Naive thymus-derived CD8-positive, alpha-beta T cell (primary cell): ENCODE results near the gene FBXW12. TPM values are rescaled to one million over a fixed set of nuclear protein-coding genes. Genes with fewer than 3 reads are reported as not detected.
A peak's percentile ranks its signal among the peaks of the same experiment; 100 is the strongest.

ENCODE experiments used
- ATAC-seq, 2 donors: fragments of 150-1000 bp; cut with Tn5 transposase in 1 of 2; sonication (Bioruptor Pico), chemical (Tn5 transposase) in 1 of 2; 1 replicate in 1 of 2; 2 replicates in 1 of 2; pipeline ENCODE4 v1.10.0; 2021; ENCODE audit warnings: mild to moderate bottlenecking in 2 of 2, moderate library complexity in 2 of 2
- POLR2A ChIA-PET: fragments of 350-600 bp; sonication (Branson Sonifier 250); formaldehyde crosslinking; loops from one replicate; lab custom pipeline; 2021; ENCODE audit warnings: antibody characterized with exemption; lab: Charles Lee
- DNase-seq, 10 donors: peaks; one replicate each; pipeline versions ENCODE4 v3.0.0 to v3.0.0-alpha.2; 2020 to 2022
- H3K27ac Mint-ChIP-seq, 10 donors: one replicate each; pipeline ENCODE4 v1.8.0; 2020 to 2022; ENCODE audit warnings: mild to moderate bottlenecking in 10 of 10, mixed read lengths in 10 of 10, moderate library complexity in 4 of 10, inconsistent platforms in 1 of 10
- H3K27me3 Mint-ChIP-seq, 5 donors: one replicate each; pipeline ENCODE4 v1.8.0; 2021 to 2022; ENCODE audit warnings: mixed read lengths in 5 of 5
- H3K36me3 Mint-ChIP-seq, 3 donors: one replicate each; pipeline ENCODE4 v1.8.0; 2020 to 2022; ENCODE audit warnings: mixed read lengths in 3 of 3, mild to moderate bottlenecking in 2 of 3, inconsistent platforms in 1 of 3
- H3K4me1 Mint-ChIP-seq, 4 donors: one replicate each; pipeline ENCODE4 v1.8.0; 2021 to 2022; ENCODE audit warnings: mixed read lengths in 4 of 4
- H3K4me3 Mint-ChIP-seq, 10 donors: one replicate each; pipeline ENCODE4 v1.8.0; 2020 to 2022; ENCODE audit warnings: mild to moderate bottlenecking in 10 of 10, mixed read lengths in 10 of 10, moderate library complexity in 6 of 10, inconsistent platforms in 1 of 10
- H3K9me3 Mint-ChIP-seq, 9 donors: one replicate each; pipeline ENCODE4 v1.8.0; 2020 to 2022; ENCODE audit warnings: mixed read lengths in 9 of 9, mild to moderate bottlenecking in 3 of 9, inconsistent platforms in 1 of 9, moderate library complexity in 1 of 9
- polyA plus RNA-seq, 3 donors: library from polyadenylated mRNA; unstranded; fragments of 300-500 nt; fragmentation: Illumina TruSeq; gene quantifications; one replicate each; pipeline ENCODE4 v1.2.3, GENCODE V29; 2021
- total RNA-seq, 8 experiments: library from RNA in 2 of 8; stranded (reverse) in 2 of 8; gene quantifications; one replicate each; pipeline ENCODE4 v1.2.3 and lab custom pipeline; 2021 to 2026

FBXW12 gene
- total and polyA plus RNA-seq, 5 experiments from 2014 or later, result not detected

- H3K27ac Mint-ChIP-seq, result peak overlapping the region in 2 of 10 donors; percentile 24 to 68
- no peaks in the 10 kb centered on the region for H3K27me3 Mint-ChIP-seq
Observed at GRCh38 chr3:48422681-48423080, 50.7 kb downstream of the FBXW12 start.

DNA sequence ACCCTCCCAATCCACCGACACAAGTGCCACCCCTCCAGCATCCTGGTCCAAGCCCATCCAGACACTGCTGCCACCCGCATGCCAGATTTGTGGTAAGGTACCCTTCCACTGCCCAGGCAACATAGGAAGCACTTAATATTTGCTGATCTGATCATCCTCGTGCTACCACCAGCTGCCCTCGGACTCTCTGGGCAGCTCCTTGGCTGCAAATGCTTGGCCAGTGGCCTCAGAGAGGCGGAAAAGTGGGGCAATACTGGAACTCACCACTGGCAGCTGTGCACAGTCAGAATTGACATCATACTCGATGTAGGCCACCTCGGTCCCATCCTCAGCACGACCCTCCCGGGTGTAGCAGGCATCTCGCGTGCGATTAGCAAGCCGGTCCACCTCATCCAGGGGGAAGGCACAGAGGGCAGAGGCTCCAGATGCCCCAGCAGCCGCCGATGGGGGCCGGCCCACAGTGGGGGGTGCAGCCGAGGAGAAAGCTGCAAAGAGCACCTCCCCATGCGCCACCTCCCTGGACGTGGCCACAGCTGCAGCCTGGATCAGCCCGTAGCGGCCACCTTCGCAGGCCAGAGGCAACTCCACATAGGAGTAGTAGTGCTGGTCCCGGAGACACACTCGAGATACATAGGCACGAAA is 51.3 kb downstream of the FBXW12 start:
- DNase-seq, result no peak
- H3K9me3 Mint-ChIP-seq, result no peaks in the 10 kb centered on the region
- peaks cover 0 to 7% (median 5%) of the 10 kb centered on the region in 4 donors for H3K4me1 Mint-ChIP-seq
- H3K36me3 Mint-ChIP-seq, result no peaks in the 10 kb centered on the region
- H3K4me3 Mint-ChIP-seq, result no peak overlapping the region
- POLR2A ChIA-PET, result no interaction called here
- H3K27me3 Mint-ChIP-seq, result no peaks in the 10 kb centered on the region
- no peak for ATAC-seq
- peak overlapping the region in 1 of 10 donors; percentile 24 for H3K27ac Mint-ChIP-seq

More at GRCh38 chr3:48422681-48423080, 50.7 kb downstream of the FBXW12 start:
- peaks cover 0 to 7% (median 5%) of the 10 kb centered on the region in 4 donors for H3K4me1 Mint-ChIP-seq
- DNase-seq (no peak), ATAC-seq (no peak)
- H3K9me3 Mint-ChIP-seq, result no peaks in the 10 kb centered on the region
- no peaks in the 10 kb centered on the region for H3K36me3 Mint-ChIP-seq
- POLR2A ChIA-PET, result no interaction called here
- no peak overlapping the region for H3K4me3 Mint-ChIP-seq

- H3K9me3 Mint-ChIP-seq, result no peaks in the 10 kb centered on the region
- no peaks in the 10 kb centered on the region for H3K27me3 Mint-ChIP-seq
- no peaks in the 10 kb centered on the region for H3K36me3 Mint-ChIP-seq
- H3K4me3 Mint-ChIP-seq, result no peak overlapping the region
- ATAC-seq (no peak), DNase-seq (no peak)
- H3K4me1 Mint-ChIP-seq, result peaks cover 0 to 7% (median 6%) of the 10 kb centered on the region in 4 donors
- POLR2A ChIA-PET, result interaction anchor here (0.6 kb wide), 1 partner anchor 53 kb away, joined by 4 read pairs; no protein-coding TSS in a partner anchor
- H3K27ac Mint-ChIP-seq, result no peak overlapping the region
Observed at GRCh38 chr3:48423883-48424695, 52.1 kb downstream of the FBXW12 start.

GRCh38 chr3:48425281-48425812 is 53.3 kb downstream of the FBXW12 start:
- peak overlapping the region in 1 of 10 donors; percentile 18 for H3K27ac Mint-ChIP-seq
- H3K9me3 Mint-ChIP-seq, result no peaks in the 10 kb centered on the region
- POLR2A ChIA-PET, result no interaction called here
- H3K27me3 Mint-ChIP-seq, result peaks cover 0 to 2% (median 0%) of the 10 kb centered on the region in 5 donors
- H3K4me1 Mint-ChIP-seq, result peaks cover 4 to 14% (median 10%) of the 10 kb centered on the region in 4 donors
- no peak overlapping the region for H3K4me3 Mint-ChIP-seq
- DNase-seq (peak in 1 of 10 donors; percentile 55), ATAC-seq (no peak)
- H3K36me3 Mint-ChIP-seq, result no peaks in the 10 kb centered on the region

DNA sequence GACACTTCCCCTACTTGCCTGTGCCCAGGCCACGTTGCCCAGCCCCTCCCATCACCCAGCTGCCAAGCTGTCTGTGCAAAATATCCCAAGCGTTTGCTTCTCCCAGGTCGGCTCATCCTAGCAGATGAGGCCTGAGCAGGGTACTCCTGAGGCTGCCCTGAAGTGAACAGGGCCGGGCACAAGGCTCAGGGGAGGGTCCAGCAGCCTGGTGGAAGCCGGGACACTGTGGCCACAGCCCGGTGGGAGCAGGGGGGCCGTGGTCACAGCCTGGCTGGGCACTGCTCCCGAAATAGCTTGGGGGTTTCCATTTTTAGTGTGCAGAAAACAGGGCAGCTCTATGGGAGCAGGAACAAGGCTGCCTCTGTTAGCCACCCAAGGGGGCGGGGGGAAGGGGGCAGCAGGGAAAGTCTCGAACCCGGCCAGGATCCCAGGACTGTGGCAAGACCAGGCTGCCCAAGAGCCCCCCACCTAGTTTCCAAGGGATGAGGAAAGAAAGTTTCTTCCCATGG is 54.4 kb downstream of the FBXW12 start:
- H3K27me3 Mint-ChIP-seq, result peaks cover 0 to 2% (median 0%) of the 10 kb centered on the region in 5 donors
- no peaks in the 10 kb centered on the region for H3K36me3 Mint-ChIP-seq
- POLR2A ChIA-PET, result no interaction called here
- no peaks in the 10 kb centered on the region for H3K9me3 Mint-ChIP-seq
- peak in 1 of 10 donors; percentile 23 for DNase-seq
- ATAC-seq, result no peak
- peaks cover 7 to 18% (median 13%) of the 10 kb centered on the region in 4 donors for H3K4me1 Mint-ChIP-seq
- H3K27ac Mint-ChIP-seq, result no peak overlapping the region
- H3K4me3 Mint-ChIP-seq, result no peak overlapping the region

DNA sequence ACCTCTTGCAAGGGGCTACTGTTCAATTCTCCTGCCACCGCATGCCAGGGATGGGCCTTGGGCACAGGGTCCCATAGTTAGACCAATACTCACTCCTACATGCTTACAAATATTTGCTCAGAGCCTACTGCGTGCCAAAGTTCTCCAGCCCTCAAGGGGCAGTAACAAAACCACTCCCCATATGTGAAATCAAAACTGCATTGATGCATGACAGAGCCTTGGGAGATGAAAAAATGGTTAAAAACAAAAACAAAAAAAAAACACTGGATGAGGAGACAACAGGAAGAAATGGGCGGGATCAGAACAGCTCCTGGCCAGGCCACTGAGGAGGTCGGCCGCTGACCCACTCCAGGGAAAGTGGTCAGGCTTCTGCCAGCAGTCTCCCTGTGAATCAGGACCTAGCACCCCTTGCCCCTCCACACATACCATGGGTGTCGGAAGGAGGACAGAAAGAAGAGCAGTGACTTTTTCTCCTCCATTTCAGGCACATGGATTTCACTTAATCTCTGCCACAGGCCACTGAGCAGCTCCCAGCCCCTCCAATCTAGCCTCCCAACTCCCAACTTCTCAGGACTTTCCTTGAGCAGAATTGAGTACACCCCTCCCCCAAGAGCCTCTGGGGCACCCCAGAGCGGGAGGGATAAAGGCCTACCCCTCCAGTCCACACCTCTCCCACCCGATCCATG is 55.1 kb downstream of the FBXW12 start:
- Mint-ChIP-seq H3K27me3 (peaks cover 0 to 2% (median 0%) of the 10 kb centered on the region in 5 donors), H3K9me3 (no peaks in the 10 kb centered on the region), H3K36me3 (no peaks in the 10 kb centered on the region), H3K27ac (peak overlapping the region in 4 of 10 donors; percentile 1 to 78 (median 49)), H3K4me1 (peaks cover 7 to 13% (median 9%) of the 10 kb centered on the region in 4 donors), H3K4me3 (peak overlapping the region in 6 of 10 donors; percentile 12 to 60 (median 32))
- POLR2A ChIA-PET, result no interaction called here
- DNase-seq (no peak), ATAC-seq (no peak)

DNA sequence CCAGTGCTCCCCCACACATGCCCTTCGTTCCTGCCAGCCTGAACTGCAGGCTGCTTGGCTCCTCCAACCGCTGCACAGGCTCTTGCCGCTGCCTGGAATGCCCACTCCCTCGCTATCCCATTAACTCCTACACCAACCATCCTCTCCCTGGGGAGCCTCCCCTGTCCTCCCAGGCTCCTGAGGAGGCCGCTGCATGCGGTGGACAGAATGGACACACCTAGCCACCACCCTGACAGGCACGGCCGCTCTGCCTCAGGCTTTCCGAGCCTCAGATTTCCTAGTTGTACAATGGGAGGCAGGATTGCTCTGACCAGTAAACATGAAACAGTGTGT is 55.6 kb downstream of the FBXW12 start:
- POLR2A ChIA-PET, result no interaction called here
- Mint-ChIP-seq H3K4me3 (peak overlapping the region in 9 of 10 donors; percentile 12 to 77 (median 53)), H3K36me3 (no peaks in the 10 kb centered on the region), H3K9me3 (no peaks in the 10 kb centered on the region), H3K27me3 (peaks cover 0 to 2% (median 0%) of the 10 kb centered on the region in 5 donors), H3K4me1 (peaks cover 7 to 13% (median 9%) of the 10 kb centered on the region in 4 donors), H3K27ac (peak overlapping the region in 3 of 10 donors; percentile 37 to 78 (median 61))
- DNase-seq (peak in 1 of 10 donors; percentile 28), ATAC-seq (no peak)

DNA sequence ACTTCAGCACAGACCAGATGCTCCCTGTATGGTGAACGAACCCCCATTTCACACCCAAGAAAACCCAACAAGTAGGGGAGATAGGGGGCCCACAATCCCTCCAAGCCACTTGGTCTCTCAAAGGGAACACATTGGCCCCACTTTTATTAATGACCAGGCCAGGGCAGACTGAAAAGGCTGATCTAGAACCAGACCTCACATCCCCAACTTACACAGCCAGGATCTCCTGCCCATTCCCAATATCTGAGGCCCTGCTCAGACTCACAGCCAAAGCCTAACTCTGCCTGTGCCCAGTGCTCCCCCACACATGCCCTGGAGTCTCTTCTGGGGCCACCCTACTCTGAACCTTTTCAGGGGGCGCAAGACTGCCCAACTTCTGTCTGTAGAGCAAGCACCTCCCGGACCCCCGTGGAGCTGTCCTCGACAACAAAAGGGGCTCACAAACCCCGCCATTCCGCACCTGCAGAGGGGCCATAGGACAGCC is 56.1 kb downstream of the FBXW12 start:
- H3K9me3 Mint-ChIP-seq, result no peaks in the 10 kb centered on the region
- H3K4me3 Mint-ChIP-seq, result peak overlapping the region; percentile 14 to 77 (median 58)
- H3K4me1 Mint-ChIP-seq, result peaks cover 4 to 13% (median 9%) of the 10 kb centered on the region in 4 donors
- POLR2A ChIA-PET, result interaction anchor here (1.4 kb wide), 1 partner anchor 87 kb away, joined by 3 read pairs; no protein-coding TSS in a partner anchor
- peak overlapping the region in 4 of 10 donors; percentile 4 to 61 (median 48) for H3K27ac Mint-ChIP-seq
- no peaks in the 10 kb centered on the region for H3K36me3 Mint-ChIP-seq
- DNase-seq, result peak in 1 of 10 donors; percentile 55
- H3K27me3 Mint-ChIP-seq, result peaks cover 0 to 2% (median 0%) of the 10 kb centered on the region in 5 donors
- ATAC-seq, result no peak

DNA sequence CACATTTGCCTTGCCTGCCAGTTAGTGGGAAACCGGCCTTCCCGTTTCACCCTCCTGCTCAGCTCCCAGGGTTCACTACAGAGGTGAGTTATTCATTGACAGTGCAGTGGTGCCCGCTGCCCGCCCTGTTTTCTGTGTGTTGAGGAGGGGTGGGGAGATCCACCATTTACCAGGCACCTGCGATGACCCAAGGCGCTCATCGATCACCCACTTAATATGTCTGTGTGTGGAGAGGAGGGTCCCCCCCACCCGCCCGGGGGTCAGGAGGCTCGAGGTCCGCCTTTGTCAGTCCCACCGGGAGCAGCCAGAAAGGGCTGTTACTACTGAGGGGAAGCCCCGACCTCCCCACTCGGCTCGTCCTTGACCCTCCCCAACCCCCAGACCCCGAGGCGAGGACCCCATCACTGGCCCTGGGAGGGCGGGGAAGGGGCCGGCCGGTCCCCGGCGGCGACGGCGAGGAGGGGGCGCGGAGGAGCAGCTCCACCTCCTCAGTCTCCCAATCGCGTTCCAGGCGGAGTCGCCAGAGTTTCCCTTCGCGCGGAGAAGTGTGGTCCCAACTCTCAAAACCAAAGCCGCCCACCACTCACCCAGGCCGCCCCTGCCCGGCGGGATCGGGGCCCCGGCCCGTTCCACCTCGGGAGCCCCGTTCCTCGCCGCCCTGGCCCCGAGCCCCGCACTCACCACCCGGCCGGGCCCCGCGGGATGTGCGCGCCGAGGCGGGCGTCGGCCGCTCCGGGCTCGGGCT is 56.7 kb downstream of the FBXW12 start:
- H3K4me3 Mint-ChIP-seq, result peak overlapping the region; percentile 47 to 88 (median 65)
- DNase-seq (peak in 1 of 10 donors; percentile 55), ATAC-seq (no peak)
- H3K36me3 Mint-ChIP-seq, result peaks cover 0 to 2% (median 0%) of the 10 kb centered on the region in 3 donors
- peak overlapping the region in 1 of 10 donors; percentile 61 for H3K27ac Mint-ChIP-seq
- H3K4me1 Mint-ChIP-seq, result peaks cover 3 to 13% (median 9%) of the 10 kb centered on the region in 4 donors
- peaks cover 0 to 2% (median 0%) of the 10 kb centered on the region in 5 donors for H3K27me3 Mint-ChIP-seq
- POLR2A ChIA-PET, result interaction anchor here (1.4 kb wide), 1 partner anchor 86 kb away, joined by 3 read pairs; no protein-coding TSS in a partner anchor
- no peaks in the 10 kb centered on the region for H3K9me3 Mint-ChIP-seq

DNA sequence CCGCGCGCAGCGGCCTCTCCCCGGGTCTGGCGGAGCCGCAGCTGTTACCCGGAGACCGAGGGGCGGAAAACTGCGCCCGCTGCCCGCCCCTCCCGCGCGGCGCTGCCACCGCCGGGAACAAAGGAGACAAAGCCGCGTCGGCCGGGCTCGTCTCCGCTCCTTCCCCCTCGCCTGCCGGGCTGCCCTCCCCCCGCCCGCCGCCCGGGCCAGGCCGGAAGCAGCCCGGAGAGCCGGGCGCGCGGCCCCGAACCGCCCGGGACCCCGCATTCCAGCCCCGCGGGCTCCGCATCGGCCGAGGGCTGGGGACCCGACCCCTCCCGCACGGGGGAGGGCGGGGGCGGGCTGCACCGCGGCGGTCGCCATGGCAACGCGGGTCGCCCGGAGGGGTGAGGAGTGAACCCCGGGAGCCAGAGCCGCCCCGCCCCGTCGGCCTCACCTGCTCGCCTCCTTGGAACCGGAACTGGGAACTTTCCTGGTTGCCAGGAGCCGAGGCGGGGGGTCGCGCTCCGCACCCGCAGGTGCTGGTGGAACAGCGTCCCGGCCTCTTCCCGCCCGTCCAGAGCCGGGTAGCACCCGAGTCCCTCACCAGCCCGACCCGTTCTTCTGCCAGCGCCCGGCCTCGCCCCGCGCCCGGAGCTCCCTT is 57.4 kb downstream of the FBXW12 start:
- DNase-seq, result peak; percentile 31 to 82 (median 60)
- ATAC-seq, result peak; percentile 73 to 80
- peaks cover 0 to 8% (median 1%) of the 10 kb centered on the region in 3 donors for H3K36me3 Mint-ChIP-seq
- H3K27me3 Mint-ChIP-seq, result peaks cover 0 to 2% (median 0%) of the 10 kb centered on the region in 5 donors
- POLR2A ChIA-PET, result interaction anchor here (1.4 to 2.7 kb wide), 2 partner anchors 10 to 85 kb away, joined by 3 to 13 read pairs; partner anchors contain the start of genes CCDC51 and TMA7
- peak overlapping the region in 9 of 10 donors; percentile 77 to 89 (median 84) for H3K4me3 Mint-ChIP-seq
- H3K9me3 Mint-ChIP-seq, result no peaks in the 10 kb centered on the region
- H3K4me1 Mint-ChIP-seq, result peaks cover 3 to 17% (median 12%) of the 10 kb centered on the region in 4 donors
- peak overlapping the region in 4 of 10 donors; percentile 19 to 88 (median 68) for H3K27ac Mint-ChIP-seq
